NK-92 treated with Interleukin-12 subunit alpha and Interleukin-12 subunit beta, amount 100 ng/mL, for 24 hours (cell line): ENCODE data around the gene LAMC1.
"Not testable (repeated sequence)": the region's sequence is repeated elsewhere in the genome, so short reads cannot be mapped to it uniquely, and the experiment has no call there.

ENCODE experiments used
- DNase-seq: peaks from one replicate; lab custom pipeline; 2025; lab: John Stamatoyannopoulos, UW

LAMC1 gene

GRCh38 chr1:183150032-183150431 lies 126.8 kb downstream of the LAMC1 start:
- DNase-seq = not testable (repeated sequence)

- no peak for DNase-seq
Measured at GRCh38 chr1:183150445-183150844, 127.2 kb downstream of the LAMC1 start.

- no peak for DNase-seq
Measured at GRCh38 chr1:183152180-183152579, 129.0 kb downstream of the LAMC1 start.

GRCh38 chr1:183155939-183156338 lies 132.7 kb downstream of the LAMC1 start:
- DNase-seq = no peak

- DNase-seq = no peak
Measured at GRCh38 chr1:183159960-183160359, 136.7 kb downstream of the LAMC1 start.

- no peak for DNase-seq
Measured at GRCh38 chr1:183161391-183161790, 138.2 kb downstream of the LAMC1 start.

- no peak for DNase-seq
Measured at GRCh38 chr1:183163316-183163715, 140.1 kb downstream of the LAMC1 start.

GRCh38 chr1:183164340-183164739 lies 141.1 kb downstream of the LAMC1 start:
- no peak for DNase-seq

- no peak for DNase-seq
Measured at GRCh38 chr1:183164963-183165362, 141.7 kb downstream of the LAMC1 start.

GRCh38 chr1:183165456-183165855 lies 142.2 kb downstream of the LAMC1 start:
- no peak for DNase-seq

- no peak for DNase-seq
Measured at GRCh38 chr1:183166454-183166853, 143.2 kb downstream of the LAMC1 start.

GRCh38 chr1:183167676-183168075 lies 144.5 kb downstream of the LAMC1 start:
- DNase-seq = no peak

GRCh38 chr1:183168308-183168707 lies 145.1 kb downstream of the LAMC1 start:
- no peak for DNase-seq

- no peak for DNase-seq
Measured at GRCh38 chr1:183173828-183174227, 150.6 kb downstream of the LAMC1 start.

- DNase-seq = no peak
Measured at GRCh38 chr1:183175631-183176030, 152.4 kb downstream of the LAMC1 start.

- DNase-seq = no peak
Measured at GRCh38 chr1:183178545-183178944, 155.3 kb downstream of the LAMC1 start.

GRCh38 chr1:183179033-183179432 lies 155.8 kb downstream of the LAMC1 start:
- DNase-seq = no peak

GRCh38 chr1:183180218-183180617 lies 157.0 kb downstream of the LAMC1 start:
- no peak for DNase-seq

GRCh38 chr1:183180634-183181056 lies 157.4 kb downstream of the LAMC1 start:
- no peak for DNase-seq

GRCh38 chr1:183185941-183186490 lies 162.8 kb downstream of the LAMC1 start, which contains the start of gene LAMC2:
TSS of gene LAMC2 (plus strand) at chr1:183186264. CDS start at chr1:183186353, 89 bp downstream.
- no peak for DNase-seq

GRCh38 chr1:183186841-183187240 lies 163.6 kb downstream of the LAMC1 start:
- DNase-seq = no peak

- DNase-seq = no peak
Measured at GRCh38 chr1:183188240-183188639, 165.0 kb downstream of the LAMC1 start.

- no peak for DNase-seq
Measured at GRCh38 chr1:183191833-183192232, 168.6 kb downstream of the LAMC1 start.

GRCh38 chr1:183193963-183194525 lies 170.8 kb downstream of the LAMC1 start:
- DNase-seq = no peak
